ENCODE results near the gene STAP1.

DNA sequence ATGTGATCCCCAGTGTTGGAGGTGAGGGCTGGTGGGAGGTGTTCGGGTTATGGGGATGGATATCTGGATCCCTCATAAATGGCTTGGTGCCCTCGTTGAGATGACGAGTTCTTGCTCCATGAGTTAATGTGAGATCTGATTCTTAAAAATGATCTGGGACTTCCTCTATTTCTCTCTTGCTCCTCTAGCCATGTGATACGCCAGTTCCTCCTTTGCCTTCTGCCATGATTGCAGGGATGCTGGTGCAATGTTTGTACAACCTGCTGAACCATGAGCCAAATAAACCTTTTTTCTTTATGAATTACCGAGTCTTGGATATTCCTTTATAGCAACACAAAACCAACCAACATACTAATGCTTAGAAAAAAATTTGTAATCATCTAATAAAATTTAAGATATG is 56.6 kb downstream of the STAP1 start:
- no peak for TF ChIP-seq POLR2A (IDR thresholded peaks at IDR 0.05)
- TF ChIP-seq, protein P1, sequence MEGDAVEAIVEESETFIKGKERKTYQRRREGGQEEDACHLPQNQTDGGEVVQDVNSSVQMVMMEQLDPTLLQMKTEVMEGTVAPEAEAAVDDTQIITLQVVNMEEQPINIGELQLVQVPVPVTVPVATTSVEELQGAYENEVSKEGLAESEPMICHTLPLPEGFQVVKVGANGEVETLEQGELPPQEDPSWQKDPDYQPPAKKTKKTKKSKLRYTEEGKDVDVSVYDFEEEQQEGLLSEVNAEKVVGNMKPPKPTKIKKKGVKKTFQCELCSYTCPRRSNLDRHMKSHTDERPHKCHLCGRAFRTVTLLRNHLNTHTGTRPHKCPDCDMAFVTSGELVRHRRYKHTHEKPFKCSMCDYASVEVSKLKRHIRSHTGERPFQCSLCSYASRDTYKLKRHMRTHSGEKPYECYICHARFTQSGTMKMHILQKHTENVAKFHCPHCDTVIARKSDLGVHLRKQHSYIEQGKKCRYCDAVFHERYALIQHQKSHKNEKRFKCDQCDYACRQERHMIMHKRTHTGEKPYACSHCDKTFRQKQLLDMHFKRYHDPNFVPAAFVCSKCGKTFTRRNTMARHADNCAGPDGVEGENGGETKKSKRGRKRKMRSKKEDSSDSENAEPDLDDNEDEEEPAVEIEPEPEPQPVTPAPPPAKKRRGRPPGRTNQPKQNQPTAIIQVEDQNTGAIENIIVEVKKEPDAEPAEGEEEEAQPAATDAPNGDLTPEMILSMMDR (IDR thresholded peaks at IDR 0.05), result no peak
